Spleen (tissue), 7 donors: ENCODE measurements around the gene FYB1.

ENCODE experiments used
- CTCF ChIP-seq, 11 experiments: fragments of 200-600 bp in 7 of 11; fragments of 450-650 bp in 4 of 11; sonication (generic) in 4 of 11; IDR thresholded peaks in 8 of 11; conservative IDR thresholded peaks in 3 of 11; 1 replicate in 7 of 11; 2 replicates in 4 of 11; pipeline versions ENCODE4 v1.4.0 to v1.8.0; 2016 to 2021; ENCODE audit warnings: antibody characterized with exemption in 11 of 11, inconsistent platforms in 4 of 11, mild to moderate bottlenecking in 1 of 11
- POLR2AphosphoS5 ChIP-seq, 3 donors: sonication (generic); formaldehyde crosslinking; IDR thresholded peaks; one replicate each; pipeline ENCODE4 v1.5.1; 2017; ENCODE audit warnings: antibody characterized with exemption in 3 of 3
- donor health status: DM: no; HTN: no; CAD: no; lungs with moderate emphysema.
- donor health status: DM: no; HTN: no; CAD: no.
- donor health status: DM: no; HTN: no; CAD: no.

- TF ChIP-seq CTCF (IDR thresholded peaks at IDR 0.05 in 8 of 11, conservative IDR thresholded peaks at IDR 0.05 in 3 of 11), result no peak
- TF ChIP-seq POLR2AphosphoS5 (IDR thresholded peaks at IDR 0.05), result no peak
Observed at GRCh38 chr5:39117401-39117800, 102.0 kb downstream of the FYB1 start.
